IgD-negative memory B cell (primary cell): ENCODE data around the gene CYB5R3. TPM values are rescaled to one million over a fixed set of nuclear protein-coding genes. Genes with fewer than 3 reads are reported as not detected.

Experiments
- H3K27ac Mint-ChIP-seq, 3 donors: one replicate each; pipeline ENCODE4 v1.8.0; 2020 to 2022; ENCODE audit warnings: mild to moderate bottlenecking in 3 of 3, mixed read lengths in 3 of 3, moderate library complexity in 1 of 3
- H3K27me3 Mint-ChIP-seq: one replicate; pipeline ENCODE4 v1.8.0; 2021; ENCODE audit warnings: mixed read lengths
- H3K36me3 Mint-ChIP-seq: one replicate; pipeline ENCODE4 v1.8.0; 2020; ENCODE audit warnings: mild to moderate bottlenecking, mixed read lengths
- H3K4me1 Mint-ChIP-seq, 3 donors: one replicate each; pipeline ENCODE4 v1.8.0; 2020 to 2022; ENCODE audit warnings: mixed read lengths in 3 of 3, mild to moderate bottlenecking in 1 of 3
- H3K4me3 Mint-ChIP-seq, 4 donors: one replicate each; pipeline ENCODE4 v1.8.0; 2020 to 2022; ENCODE audit warnings: mild to moderate bottlenecking in 4 of 4, mixed read lengths in 4 of 4, moderate library complexity in 3 of 4
- H3K9me3 Mint-ChIP-seq, 3 donors: one replicate each; pipeline ENCODE4 v1.8.0; 2020 to 2021; ENCODE audit warnings: mixed read lengths in 3 of 3, mild to moderate bottlenecking in 1 of 3
- polyA plus RNA-seq: library from polyadenylated mRNA; unstranded; fragments of 300-500 nt; fragmentation: Illumina TruSeq; gene quantifications from one replicate; pipeline ENCODE4 v1.2.3, GENCODE V29; 2021

The CYB5R3 gene
- polyA plus RNA-seq: 138 TPM

GRCh38 chr22:42649246-42650099 lies at the start of gene CYB5R3:
Gene CYB5R3 (minus strand): TSS chr22:42649392. CDS start chr22:42649315, 77 bp downstream.
- Mint-ChIP-seq H3K27me3 (no peaks in the 10 kb centered on the region), H3K9me3 (no peaks in the 10 kb centered on the region), H3K27ac (peak within 1 kb of the TSS; percentile 94 to 98 (median 97)), H3K36me3 (peaks cover 3% of the 10 kb centered on the region), H3K4me3 (peak within 1 kb of the TSS; percentile 92 to 99 (median 98)), H3K4me1 (peaks cover 16 to 25% (median 19%) of the 10 kb centered on the region in 3 donors)

DNA sequence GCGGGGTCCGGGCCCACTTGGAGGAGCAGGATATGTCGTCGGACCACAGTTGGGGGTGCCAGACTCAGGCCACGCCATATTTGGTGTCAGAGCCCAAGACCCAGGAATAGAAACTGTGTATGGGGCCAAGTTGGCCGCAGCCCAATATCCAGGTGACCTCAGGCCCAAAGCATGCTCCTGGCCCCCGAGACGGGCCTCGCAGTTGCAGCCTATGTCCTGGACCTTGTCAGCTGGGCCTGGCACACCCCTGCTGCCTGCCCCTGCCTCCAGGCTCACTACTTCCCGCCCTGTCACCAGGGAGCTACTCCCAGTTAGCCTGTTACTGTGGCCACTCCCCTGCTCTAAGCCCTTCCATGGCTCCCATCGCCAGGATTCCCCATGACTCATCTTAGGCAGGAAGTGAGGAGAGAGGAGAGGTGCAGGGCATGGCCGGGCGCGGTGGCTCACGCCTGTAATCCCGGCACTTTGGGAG lies 48.4 kb upstream of the CYB5R3 start:
- Mint-ChIP-seq H3K4me3 (no peak overlapping the region), H3K4me1 (peaks cover 4 to 8% (median 5%) of the 10 kb centered on the region in 3 donors), H3K36me3 (no peaks in the 10 kb centered on the region), H3K27ac (no peak overlapping the region), H3K27me3 (no peaks in the 10 kb centered on the region), H3K9me3 (no peaks in the 10 kb centered on the region)

DNA sequence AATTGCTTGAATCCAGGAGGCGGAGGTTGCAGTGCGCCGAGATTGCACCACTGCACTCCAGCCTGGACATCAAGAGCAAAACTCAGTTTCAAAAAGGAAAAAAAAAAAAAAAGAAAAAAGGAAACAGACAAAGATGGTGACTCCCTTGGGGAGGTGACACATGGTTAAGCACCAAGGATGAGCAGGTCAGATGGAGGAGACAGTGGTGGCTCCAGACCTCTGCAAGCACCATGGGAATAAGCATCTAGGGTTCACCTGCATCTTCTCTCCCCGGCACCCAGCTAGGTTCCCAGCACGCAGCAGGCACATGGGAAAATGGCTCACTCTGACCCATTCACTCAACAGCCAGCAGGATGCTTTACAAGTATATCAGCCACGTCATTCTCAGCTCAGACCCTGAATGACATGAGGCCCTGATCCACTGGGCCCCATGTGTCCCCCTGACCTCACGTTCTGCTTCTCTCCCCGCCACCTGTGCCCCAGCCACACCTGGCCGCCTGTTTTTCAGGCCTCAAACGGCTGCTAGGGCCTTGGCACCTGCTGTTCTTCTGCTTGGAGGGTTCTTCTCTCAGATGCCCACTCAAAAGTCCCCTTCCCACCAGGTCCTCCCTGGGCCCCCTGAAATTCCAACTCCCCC lies 47.3 kb upstream of the CYB5R3 start:
- no peaks in the 10 kb centered on the region for H3K36me3 Mint-ChIP-seq
- H3K27ac Mint-ChIP-seq: peak overlapping the region in 1 of 3 donors; percentile 23
- H3K27me3 Mint-ChIP-seq: peaks cover 2% of the 10 kb centered on the region
- peaks cover 12 to 15% (median 13%) of the 10 kb centered on the region in 3 donors for H3K4me1 Mint-ChIP-seq
- H3K4me3 Mint-ChIP-seq: no peak overlapping the region
- H3K9me3 Mint-ChIP-seq: no peaks in the 10 kb centered on the region

DNA sequence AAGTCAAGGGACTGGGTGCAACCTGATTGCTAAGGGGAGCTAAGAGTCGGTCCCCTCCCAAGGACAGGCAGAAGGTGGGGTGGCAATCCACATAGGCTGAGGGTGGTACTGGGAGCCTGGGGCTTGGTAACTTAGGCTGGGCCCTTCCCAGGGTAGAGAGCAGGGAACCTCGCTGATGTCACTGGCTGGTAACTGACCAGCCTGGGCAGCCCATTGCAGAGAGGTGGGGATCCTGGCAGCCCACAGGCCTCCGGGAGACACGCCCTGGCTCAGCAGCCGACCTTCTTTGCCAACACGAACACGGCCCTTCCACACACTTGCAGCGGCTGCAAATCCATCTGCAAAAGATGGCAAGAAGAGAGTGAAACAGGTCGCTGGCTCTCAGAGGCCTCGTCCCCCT lies 46.1 kb upstream of the CYB5R3 start:
- H3K27ac Mint-ChIP-seq: no peak overlapping the region
- H3K27me3 Mint-ChIP-seq: peaks cover 2% of the 10 kb centered on the region
- no peak overlapping the region for H3K4me3 Mint-ChIP-seq
- no peaks in the 10 kb centered on the region for H3K9me3 Mint-ChIP-seq
- no peaks in the 10 kb centered on the region for H3K36me3 Mint-ChIP-seq
- H3K4me1 Mint-ChIP-seq: peaks cover 12 to 15% (median 13%) of the 10 kb centered on the region in 3 donors

GRCh38 chr22:42693763-42694683 lies 44.8 kb upstream of the CYB5R3 start:
- Mint-ChIP-seq H3K27ac (no peak overlapping the region), H3K4me1 (peaks cover 12 to 15% (median 13%) of the 10 kb centered on the region in 3 donors), H3K9me3 (no peaks in the 10 kb centered on the region), H3K36me3 (no peaks in the 10 kb centered on the region), H3K27me3 (peaks cover 2% of the 10 kb centered on the region), H3K4me3 (peak overlapping the region in 2 of 4 donors; percentile 49 to 57)

DNA sequence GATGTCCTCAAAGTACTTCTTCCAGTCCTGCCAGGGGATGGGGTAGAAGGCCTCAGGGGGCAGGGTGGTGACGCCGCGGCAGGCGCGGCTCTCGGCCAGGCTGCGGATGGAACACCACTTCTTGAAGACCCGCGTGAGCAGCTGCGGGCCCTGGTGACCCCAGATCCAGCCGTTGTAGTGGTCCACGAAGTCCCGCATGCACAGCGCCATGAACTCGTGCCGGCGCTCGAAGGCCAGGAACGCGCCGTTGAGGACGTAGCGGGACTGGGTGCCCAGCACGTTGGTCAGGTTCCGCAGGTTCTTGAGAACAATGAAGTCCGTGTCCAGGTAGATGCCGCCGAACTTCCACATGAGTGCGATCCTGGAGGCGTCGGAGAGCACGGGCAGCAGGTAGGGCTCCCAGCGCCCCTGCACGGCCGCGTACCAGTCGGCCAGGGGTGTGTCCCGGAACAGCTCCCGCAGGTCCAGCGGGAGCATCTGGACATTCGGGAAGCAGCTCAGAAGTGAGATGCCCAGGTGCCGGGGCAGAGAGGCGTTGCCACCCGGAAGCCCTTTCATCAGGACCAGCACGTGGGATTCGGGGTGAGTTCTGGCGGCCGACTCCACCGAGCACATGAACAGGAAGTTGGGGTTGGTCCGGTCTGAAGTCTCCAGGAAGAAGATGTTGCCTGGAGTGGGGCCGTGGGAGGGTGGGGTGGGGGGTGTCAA lies 44.0 kb upstream of the CYB5R3 start:
- Mint-ChIP-seq H3K27me3 (peaks cover 2% of the 10 kb centered on the region), H3K9me3 (no peaks in the 10 kb centered on the region), H3K4me1 (peaks cover 12 to 15% (median 13%) of the 10 kb centered on the region in 3 donors), H3K36me3 (no peaks in the 10 kb centered on the region), H3K27ac (no peak overlapping the region), H3K4me3 (no peak overlapping the region)

GRCh38 chr22:42692239-42693054 lies 43.3 kb upstream of the CYB5R3 start:
- Mint-ChIP-seq H3K9me3 (no peaks in the 10 kb centered on the region), H3K36me3 (no peaks in the 10 kb centered on the region), H3K27me3 (peaks cover 2% of the 10 kb centered on the region), H3K4me3 (peak overlapping the region; percentile 2 to 91 (median 84)), H3K27ac (peak overlapping the region; percentile 7 to 93 (median 84)), H3K4me1 (peaks cover 12 to 15% (median 13%) of the 10 kb centered on the region in 3 donors)

DNA sequence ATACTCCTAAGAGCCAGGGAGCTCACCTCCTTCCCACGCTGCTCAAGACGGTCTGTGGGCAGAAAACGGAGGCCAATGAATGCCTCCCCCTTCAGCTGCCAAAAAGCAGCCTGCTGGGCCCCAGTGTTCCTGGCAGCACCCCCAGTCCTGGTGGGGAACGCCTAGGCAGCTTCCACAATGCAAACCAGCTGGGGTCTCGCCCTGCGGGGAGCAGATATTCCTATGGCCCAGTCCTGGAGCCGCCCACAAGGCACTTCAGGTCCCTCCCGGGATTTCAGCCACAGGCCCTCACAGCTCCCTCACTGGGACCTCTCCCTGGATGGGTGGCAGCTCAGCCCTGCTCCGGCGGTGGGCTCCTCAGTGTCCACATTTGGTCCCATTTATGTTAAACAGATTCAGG lies 42.2 kb upstream of the CYB5R3 start:
- peak overlapping the region in 1 of 4 donors; percentile 91 for H3K4me3 Mint-ChIP-seq
- H3K9me3 Mint-ChIP-seq: no peaks in the 10 kb centered on the region
- peaks cover 9 to 13% (median 11%) of the 10 kb centered on the region in 3 donors for H3K4me1 Mint-ChIP-seq
- no peaks in the 10 kb centered on the region for H3K36me3 Mint-ChIP-seq
- H3K27me3 Mint-ChIP-seq: peaks cover 2% of the 10 kb centered on the region
- peak overlapping the region in 1 of 3 donors; percentile 93 for H3K27ac Mint-ChIP-seq

DNA sequence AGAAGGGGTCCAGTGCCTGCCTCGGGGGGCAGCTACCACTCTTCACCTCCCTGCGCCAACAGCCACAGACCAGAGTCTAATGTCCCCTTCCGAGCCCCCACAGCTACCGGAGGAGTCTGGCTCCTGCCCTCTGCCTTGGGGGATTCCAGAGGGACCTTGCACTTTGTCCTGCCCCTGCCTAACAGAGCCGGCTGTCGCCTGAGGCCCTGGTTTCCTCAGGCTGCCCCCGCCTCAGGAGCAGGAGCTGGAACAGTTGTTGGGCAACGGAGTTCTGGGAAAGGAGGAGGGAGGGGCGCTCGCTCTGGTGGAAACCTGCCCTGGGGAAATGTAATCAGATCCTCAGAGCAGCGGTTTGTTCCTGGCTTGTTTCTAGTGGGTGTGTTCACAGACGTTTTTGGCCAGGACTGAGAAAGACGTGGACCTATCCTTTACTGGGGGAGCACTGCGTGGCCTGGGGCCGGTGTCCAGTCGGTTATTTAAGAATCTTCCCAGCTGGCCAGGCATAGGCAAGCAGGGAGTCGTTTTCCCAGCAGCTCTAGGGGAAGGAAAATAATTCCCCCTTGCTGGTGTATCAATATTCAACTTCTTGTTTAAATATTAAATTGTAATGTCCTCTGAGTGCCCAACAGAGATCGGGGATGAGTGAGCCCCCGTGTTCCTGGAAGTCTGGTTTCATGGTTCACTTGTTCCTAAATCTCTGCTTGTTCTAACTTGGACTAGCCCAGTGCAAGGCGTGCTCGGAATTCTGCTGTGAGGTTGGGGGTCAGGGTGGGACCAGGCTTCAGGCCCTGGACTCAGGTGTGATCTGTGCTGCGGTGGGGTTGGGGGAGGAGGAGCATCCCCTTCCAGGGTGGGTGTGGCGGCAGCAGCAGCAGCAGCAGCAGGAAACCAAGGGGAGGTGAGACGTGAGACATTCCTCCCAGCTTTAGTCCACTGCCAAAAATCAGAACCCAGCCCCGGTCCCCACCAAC lies 39.3 kb upstream of the CYB5R3 start:
- peaks cover 2% of the 10 kb centered on the region for H3K27me3 Mint-ChIP-seq
- no peaks in the 10 kb centered on the region for H3K9me3 Mint-ChIP-seq
- H3K4me3 Mint-ChIP-seq: no peak overlapping the region
- no peaks in the 10 kb centered on the region for H3K36me3 Mint-ChIP-seq
- H3K27ac Mint-ChIP-seq: no peak overlapping the region
- H3K4me1 Mint-ChIP-seq: peaks cover 8 to 12% (median 12%) of the 10 kb centered on the region in 3 donors

- Mint-ChIP-seq H3K4me1 (peaks cover 5 to 7% (median 6%) of the 10 kb centered on the region in 3 donors), H3K36me3 (no peaks in the 10 kb centered on the region), H3K27ac (peak overlapping the region in 2 of 3 donors; percentile 19 to 76), H3K27me3 (no peaks in the 10 kb centered on the region), H3K4me3 (no peak overlapping the region), H3K9me3 (no peaks in the 10 kb centered on the region)
Observed at GRCh38 chr22:42686756-42687491, 37.7 kb upstream of the CYB5R3 start.

DNA sequence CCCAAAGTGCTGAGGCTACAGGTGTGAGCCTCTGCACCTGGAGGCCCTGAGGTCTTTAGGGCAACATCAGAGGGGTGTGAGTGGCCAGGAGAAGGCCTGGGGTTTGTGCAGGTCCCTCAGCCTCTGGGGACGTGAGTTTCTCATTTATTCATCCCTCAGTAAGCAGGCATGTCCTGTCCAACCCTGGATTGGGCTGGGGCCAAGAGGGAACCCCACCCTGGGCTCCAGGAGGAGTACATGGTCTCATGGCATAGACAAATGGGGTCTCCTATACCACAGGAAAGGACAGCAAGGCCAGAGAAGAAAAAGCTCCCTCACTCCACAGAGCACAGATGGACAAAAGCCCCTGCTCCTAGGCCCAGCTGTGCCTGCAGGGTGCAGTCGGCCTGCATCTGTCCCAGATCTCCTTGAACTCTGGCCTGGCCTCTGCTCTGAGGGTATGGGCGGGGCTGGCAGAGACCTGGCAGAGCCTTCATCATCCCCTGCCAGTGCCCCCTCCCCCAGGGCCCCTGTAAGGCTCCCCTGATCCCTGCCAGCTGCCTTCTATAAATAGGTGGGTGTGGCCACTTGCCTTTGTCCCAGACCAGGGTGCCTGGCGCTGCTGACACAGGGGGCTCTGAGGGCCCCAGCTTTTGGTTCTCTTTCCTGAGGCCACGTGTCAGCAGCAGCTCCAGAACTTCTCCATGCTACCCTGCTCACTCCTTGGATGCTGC lies 36.9 kb upstream of the CYB5R3 start:
- no peaks in the 10 kb centered on the region for H3K27me3 Mint-ChIP-seq
- peaks cover 4 to 5% (median 5%) of the 10 kb centered on the region in 3 donors for H3K4me1 Mint-ChIP-seq
- H3K4me3 Mint-ChIP-seq: no peak overlapping the region
- no peaks in the 10 kb centered on the region for H3K36me3 Mint-ChIP-seq
- H3K27ac Mint-ChIP-seq: peak overlapping the region in 1 of 3 donors; percentile 76
- H3K9me3 Mint-ChIP-seq: no peaks in the 10 kb centered on the region
